HG03378 (cell line): Measurements from ENCODE around the gene ATRNL1.
A peak's percentile ranks its signal among the peaks of the same experiment; 100 is the strongest.

ENCODE experiments used
- ATAC-seq: cut with Tn5 transposase; IDR thresholded peaks from one replicate; pipeline ENCODE4 v1.9.1; 2021; ENCODE audit warnings: mild to moderate bottlenecking, moderate library complexity; ENCODE audit not compliant: unreplicated experiment

The ATRNL1 gene, protein sequence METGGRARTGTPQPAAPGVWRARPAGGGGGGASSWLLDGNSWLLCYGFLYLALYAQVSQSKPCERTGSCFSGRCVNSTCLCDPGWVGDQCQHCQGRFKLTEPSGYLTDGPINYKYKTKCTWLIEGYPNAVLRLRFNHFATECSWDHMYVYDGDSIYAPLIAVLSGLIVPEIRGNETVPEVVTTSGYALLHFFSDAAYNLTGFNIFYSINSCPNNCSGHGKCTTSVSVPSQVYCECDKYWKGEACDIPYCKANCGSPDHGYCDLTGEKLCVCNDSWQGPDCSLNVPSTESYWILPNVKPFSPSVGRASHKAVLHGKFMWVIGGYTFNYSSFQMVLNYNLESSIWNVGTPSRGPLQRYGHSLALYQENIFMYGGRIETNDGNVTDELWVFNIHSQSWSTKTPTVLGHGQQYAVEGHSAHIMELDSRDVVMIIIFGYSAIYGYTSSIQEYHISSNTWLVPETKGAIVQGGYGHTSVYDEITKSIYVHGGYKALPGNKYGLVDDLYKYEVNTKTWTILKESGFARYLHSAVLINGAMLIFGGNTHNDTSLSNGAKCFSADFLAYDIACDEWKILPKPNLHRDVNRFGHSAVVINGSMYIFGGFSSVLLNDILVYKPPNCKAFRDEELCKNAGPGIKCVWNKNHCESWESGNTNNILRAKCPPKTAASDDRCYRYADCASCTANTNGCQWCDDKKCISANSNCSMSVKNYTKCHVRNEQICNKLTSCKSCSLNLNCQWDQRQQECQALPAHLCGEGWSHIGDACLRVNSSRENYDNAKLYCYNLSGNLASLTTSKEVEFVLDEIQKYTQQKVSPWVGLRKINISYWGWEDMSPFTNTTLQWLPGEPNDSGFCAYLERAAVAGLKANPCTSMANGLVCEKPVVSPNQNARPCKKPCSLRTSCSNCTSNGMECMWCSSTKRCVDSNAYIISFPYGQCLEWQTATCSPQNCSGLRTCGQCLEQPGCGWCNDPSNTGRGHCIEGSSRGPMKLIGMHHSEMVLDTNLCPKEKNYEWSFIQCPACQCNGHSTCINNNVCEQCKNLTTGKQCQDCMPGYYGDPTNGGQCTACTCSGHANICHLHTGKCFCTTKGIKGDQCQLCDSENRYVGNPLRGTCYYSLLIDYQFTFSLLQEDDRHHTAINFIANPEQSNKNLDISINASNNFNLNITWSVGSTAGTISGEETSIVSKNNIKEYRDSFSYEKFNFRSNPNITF (N-terminal part only)

DNA sequence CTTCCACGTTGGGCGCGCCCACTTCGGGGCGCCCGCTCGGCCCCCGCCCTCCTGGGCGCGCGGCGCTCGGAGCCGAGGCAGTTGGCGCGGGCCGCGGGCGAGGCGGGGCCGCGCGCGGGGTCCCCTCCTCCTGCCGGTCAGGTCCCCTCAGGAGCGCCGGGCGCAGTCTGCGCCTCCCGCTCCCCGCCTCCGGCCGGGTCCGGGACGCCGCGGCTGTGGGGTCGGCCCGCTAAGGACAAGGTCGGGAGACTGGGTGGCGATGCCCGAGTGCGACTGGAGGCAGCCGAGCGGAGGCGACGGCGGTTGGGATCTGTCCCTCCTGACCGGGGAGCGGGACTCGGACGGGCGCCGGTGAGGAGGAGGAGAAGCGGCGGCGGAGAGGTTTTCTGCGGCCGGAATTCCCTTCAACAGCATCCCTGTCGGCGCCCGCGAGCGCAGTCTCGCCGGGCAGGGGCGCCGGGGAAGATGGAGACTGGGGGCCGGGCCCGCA, at the start of gene ATRNL1:
ATRNL1 (plus strand) TSS at position 80 of the 490 bp plus-strand sequence; CDS start at position 466, 386 bp downstream.
- peak; percentile 52 for ATAC-seq

DNA sequence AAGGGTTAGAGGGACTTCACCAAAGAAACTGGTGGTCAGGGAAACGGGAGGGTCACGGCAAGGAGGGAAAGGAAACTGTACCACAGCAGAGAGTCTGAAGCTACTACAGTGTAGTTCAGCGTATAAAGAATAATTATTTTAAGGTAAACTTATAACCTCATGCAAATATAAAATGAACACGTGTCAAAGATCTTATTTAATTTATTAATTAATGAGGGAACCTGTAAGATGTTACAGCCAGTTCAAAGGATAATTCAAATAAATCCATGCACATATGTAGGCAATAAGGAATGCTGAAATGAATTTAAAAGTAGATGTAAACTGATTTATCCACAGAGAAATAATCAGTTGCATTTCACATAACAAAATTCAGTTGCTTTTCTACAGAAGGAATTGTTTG, 49.4 kb upstream of the ATRNL1 start:
- no peak for ATAC-seq

DNA sequence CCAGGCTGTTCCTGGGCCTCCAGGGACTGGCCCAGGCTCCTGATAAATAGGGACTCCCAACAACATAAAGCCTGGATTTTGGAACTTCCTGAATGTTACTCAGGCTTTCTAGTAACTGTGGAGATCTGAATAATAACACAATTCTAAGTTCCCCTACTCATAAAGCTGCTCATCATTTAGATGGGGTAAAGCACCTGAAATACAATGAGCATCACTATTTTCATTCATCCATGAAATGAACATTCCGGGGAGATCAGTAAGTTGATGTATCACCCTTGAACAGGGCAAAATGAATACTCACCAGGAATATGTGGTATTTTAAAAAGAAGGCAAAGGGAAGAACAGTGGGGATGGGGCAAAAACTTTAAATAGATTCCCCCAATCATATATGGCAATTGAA, 48.3 kb upstream of the ATRNL1 start:
- ATAC-seq, result no peak

DNA sequence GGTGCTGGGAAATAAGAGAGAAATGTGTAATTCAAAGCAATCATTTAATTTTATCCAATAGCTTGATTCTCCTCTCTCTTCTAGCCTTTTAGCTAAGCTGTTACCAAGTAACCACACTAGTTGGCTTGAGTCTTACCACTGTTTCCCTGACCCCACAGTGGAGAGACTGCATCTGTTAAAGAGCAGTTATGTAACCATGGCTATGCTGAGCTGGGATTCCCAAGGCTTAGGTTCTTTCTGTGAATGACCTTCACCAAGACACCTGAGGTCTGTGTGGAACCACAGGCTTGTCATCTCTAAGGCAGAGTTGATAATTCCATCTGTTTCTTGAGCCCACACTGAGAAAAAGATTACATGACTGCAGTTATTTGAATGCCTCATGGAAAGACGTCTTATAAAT, 47.7 kb upstream of the ATRNL1 start:
- no peak for ATAC-seq

DNA sequence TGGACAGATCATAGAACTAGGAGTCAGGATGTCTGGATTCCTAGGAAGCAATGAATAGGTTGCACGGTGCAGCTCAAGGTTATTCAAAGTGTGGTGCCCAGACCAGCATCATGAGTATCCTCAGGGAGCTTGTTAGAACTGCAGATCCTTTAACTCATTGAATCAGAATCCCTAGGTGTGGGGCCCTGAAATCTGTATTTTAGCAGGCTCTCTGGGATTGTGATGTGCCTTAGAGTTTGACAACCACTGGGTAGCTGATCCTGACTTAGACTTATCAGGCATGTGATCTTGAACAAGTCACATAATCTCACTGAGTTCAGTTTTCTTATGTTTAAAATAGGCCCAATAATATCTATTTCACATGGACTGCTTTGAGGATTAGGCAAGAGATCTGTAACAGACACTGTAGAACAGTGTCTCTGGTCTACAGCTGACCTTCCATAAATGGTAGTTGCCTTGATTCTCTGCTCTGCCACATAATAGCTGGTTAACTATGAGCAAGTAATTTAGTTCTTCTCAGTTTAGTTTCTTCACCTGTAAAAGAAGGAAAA, 46.4 kb upstream of the ATRNL1 start:
- ATAC-seq, result no peak

DNA sequence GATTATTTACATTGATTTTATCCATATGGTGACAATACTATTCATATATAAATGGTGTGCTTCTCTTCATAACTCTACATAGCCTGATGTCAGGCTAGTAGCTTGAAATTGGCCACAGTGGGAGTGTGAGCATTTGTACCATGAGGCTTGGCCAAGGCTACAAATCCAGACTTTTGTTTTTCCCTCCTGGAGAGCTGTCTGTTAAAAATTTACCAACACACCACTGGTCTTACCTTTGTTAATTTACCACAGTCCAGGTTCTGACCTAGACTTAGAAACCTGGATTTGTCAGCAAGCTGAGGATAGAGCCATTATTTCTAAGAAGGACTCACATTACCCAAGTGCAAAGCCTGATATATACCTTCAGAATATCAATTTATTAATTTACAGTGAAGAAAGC, 45.5 kb upstream of the ATRNL1 start:
- no peak for ATAC-seq

DNA sequence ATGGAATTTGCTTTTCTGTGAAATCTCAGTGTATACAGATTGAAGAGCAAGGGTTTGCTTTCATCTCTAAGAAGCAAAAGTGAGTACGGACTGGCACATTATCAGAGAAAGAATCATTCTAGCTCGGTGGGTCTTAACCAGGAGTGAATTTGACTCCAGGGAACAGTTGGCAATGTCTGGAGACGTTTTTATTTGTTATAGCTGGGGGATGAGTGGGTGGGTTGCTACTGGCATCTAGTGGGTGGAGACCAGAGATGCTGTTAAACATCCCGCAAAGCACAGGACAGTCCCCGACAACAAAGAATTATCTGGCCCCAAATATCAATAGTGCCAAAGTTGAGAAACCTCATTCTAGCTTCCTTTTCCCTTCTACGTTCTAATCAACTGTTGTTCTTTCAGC, 43.8 kb upstream of the ATRNL1 start:
- ATAC-seq, result no peak

DNA sequence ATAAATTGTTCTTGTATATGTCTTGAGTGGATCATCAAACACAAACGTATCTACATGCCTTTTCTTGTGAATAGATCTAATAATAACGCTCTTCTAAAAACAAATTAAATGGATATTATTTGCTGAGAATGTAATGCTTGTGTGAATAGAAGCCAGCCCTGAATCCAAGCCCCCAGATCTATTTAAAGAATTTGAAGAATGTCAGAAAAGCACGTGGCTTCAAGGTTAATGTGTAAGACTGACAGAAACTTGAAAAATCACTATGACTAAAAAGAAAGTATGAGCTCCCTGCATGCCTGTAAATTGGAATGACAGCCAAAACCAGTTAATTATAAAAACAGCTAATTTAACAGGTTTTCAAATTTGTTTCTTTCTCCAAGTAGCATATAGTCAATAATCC, 43.2 kb upstream of the ATRNL1 start:
- no peak for ATAC-seq

DNA sequence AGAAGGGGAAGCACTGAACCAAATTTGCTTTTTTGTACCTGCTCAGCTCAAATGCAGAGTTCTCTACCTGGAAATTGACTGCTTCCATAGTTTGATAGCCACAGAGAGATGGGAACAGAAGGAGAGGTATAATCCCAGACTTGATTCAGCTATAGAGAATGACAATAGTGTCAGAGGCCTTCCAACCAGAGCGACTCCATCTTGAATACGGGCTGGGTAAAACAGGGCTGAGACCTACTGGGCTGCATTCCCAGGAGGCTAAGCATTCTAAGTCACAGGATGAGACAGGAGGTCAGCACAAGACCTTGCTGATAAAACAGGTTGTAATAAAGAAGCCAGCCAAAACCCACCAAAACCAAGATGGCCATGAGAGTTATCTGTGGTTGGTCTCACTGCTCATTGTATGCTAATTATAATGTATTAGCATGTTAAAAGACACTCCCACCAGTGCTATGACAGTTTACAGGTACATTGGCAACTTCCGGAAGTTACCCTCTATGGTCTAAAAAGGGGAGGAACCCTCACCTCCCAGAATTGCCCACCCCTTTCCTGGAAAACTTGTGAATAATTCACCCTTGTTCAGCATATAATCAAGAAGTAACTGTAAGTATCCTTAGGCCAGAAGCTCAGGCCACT, 42.7 kb upstream of the ATRNL1 start:
- ATAC-seq, result no peak

DNA sequence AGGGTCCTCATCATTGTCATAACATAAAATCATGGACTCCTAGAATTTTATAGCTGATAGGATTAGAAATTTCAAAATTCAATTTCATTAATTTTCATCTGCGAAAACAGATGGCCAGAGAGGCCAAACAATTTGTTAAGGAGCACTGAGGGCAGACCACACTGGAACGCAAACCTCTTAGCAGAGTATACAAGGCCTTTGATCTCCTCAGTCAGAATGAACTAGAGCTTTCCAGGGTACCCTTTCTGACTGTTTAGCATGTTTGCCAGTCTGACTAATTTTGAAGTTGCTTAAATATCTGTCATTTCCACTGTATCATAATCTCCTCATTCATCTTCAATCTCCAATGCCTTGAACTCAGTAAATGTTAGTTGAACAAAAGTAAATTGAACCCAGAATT, 41.9 kb upstream of the ATRNL1 start:
- no peak for ATAC-seq

DNA sequence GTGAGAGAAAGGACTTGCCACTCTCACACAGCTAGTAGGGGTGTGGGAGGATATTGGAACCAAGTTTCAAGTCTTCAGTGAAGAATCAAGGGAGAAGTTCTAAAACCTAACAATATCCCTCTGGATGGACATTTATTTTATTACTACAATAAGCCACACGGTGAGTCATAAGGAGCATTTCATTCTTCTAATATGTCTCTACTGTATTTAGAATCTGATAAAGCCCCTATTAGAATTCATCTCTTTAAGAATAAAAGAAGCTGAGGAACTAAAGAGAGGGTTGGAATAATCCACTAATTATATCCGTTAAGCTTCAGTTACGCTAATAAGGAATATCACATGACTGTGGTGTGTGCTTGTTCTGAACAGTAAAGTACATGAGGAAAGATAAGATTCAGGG, 40.9 kb upstream of the ATRNL1 start:
- ATAC-seq, result no peak

DNA sequence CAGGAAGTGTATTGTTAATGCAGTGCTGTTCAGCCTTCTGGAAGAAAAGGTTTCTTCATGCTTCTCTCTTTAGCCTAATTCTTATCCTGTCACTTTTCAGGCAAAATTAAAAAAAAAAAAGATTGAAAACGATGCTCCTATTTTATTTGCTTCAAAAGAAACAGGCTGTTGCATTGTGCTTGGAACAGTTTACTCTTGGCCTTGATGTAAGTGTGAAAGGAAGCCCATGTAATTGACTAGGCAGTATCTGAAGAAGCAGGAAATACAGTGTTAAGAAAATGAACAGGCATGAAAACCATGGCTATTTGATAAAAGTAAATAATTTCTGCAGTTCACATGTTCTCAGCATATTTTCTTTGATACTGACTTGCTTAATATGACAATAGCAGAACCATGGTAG, 40.4 kb upstream of the ATRNL1 start:
- no peak for ATAC-seq

DNA sequence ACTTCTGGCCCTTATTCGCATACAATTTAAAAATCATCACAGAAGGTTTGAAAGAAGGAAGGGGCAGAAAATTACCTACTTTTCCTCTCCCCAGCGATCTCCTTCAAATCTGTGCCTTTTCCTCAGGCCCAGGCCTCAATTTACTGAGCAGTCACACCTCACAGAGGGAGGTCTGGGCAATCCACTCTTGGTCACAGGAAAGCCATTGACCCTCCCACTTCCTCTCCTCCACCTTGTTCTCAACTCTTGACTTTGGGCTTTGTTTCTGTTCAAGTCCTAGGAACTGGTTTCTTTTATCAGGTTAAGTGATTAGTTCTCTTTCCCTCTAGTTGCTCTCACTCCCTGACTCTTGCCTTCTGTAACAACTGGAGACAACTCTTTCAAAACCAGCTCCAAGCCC, 37.0 kb upstream of the ATRNL1 start:
- ATAC-seq, result no peak

DNA sequence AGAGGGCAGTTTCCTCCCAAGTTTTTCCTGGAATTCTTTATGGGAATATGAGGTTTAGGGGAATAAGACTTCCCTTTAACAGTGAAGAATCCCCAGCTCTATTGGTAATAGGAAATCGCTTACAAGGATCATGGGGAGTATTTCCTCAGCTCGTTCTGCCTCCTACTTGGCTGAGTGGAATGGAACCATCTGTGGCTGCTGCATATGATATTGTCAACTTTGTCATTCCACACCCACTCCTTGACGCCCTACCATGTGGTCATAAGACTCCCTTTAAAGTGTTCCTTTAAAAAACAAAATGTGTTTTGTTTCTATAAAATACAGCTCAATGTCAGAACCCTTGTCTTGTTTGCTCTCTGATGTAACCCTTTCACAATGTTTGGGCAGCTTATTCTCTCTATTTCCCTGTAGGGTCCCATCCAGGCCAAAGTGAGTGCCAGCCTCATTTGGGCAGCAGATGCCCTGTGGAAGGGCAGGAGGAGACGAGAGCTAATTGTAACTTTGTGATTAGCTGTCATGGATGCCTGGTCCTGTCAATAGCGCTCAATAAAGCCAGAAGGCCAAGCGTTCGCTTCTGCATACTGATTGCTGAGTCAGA, 33.8 kb upstream of the ATRNL1 start:
- ATAC-seq, result no peak

DNA sequence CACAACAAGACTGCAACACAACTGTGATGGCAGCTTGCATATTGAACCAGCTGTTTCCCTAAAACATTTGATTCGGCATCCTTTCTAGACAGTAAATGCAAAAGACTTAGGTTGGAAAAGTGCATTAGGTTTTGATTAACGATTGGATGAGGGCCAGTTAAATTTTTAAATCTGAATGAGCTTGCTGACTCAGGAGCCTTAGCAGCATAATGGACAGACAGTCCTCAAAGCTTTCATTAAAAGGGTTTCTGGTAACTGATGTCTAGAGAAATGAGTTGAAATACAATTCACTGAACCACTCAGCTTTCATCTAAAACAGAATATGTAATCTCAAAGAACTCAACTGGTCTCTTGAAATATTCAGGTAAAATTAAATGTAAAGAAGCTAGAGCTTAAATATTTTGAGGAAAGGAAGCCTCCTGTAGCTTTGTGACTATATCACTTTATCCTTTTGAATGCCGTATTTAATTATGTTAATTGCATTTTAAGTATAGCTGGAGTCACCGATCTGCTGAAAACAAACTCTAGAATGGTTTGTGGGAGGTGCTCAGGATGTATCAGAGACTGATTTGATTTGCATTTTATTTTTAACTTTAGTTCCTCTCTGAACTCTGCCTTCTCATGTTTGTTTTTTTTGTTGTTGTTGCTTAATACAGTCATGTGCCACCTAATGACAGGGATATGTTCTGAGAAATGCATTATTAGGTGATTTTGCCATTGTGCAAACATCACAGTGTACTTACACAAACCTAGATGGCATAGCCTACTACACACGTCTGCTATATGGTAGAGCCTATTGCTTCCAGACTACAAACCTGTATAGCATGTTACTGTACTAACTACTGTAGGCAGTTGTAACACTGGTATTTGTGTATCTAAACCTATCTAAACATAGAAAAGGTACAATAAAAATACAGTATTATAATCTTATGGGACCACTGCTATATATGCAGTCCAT, 29.2 kb upstream of the ATRNL1 start:
- ATAC-seq, result no peak

DNA sequence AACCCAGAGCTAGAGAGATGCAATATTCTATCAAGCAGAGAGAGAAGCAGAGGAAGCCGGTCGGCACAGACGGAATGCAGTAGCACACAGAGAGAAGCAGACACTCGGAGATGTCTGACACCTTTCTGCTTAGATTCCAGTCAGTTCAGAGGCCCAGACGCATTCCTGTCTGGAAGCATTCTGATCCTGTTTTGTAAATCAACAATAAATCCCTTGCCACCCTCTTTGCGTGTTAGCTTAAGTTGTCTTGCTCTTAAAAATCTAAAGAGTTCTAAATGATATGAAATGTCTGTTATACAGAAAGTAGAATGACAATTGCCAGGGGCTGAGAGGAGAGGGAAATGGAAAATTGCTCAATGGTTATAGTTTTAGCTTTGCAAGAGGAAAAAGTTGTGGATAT, 27.4 kb upstream of the ATRNL1 start:
- no peak for ATAC-seq

DNA sequence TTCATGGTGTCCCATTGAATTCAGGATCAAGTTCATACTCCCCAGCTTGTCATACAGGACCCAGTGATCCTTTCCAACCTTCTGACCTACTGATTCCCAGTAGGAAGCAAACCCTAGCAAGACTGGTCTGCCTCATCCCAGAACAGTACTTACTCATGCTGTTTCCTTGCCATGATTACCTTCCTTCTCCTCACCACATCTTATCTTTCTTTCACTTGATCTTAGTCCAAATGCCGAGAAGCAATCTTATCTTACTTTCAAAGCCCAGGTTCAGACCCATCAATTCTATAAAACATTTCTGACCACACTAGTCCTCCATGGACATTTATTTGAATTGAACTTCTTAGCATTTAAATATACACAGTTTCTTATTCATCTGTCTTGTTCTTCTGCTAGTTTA, 26.6 kb upstream of the ATRNL1 start:
- no peak for ATAC-seq

DNA sequence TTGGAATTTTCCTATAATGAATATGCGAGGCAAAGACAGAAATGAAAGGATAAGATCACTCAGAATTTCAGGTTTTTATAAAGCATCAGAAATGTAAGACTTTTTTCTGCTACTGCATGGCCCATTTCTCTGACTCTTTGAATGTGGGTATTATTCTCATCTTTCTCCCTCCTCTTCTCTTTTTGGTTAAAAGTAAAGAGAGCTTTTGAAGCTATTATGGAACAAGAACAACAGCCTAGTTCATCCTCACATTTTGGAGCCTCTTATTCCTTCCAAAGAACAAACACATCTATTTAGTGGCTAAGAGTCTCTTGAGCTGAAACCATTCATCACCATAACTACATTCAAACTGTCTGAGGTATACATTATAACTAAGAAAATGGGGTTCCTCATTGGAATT, 19.4 kb upstream of the ATRNL1 start:
- ATAC-seq, result no peak

DNA sequence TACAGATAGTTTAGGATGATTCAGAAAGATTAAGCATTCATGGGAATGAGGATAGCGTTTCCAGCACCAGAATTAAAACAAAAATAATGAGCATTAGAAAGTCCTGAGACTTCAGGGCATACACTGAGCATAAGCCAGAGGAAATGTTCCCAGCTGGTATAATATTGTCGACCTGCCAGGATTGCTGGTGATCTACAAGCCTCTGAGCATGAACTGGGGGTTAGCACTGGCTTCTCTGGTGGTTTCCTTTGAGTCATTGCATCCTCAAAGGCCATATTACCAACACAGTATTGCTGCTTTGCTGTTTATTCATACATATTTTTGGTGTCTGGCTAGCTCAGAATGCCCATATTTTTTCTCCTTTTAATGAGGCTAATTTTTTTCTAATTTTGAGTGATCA, 10.7 kb upstream of the ATRNL1 start:
- ATAC-seq, result no peak
